ENCODE results near the gene PHTF1. TPM values are rescaled to one million over a fixed set of nuclear protein-coding genes. Genes with fewer than 3 reads are reported as not detected.

The PHTF1 gene
- total RNA-seq, 1 experiment from 2014 or later = 8.4 TPM

- no TSS peak for BruUV-seq (replicated peaks)
- Mint-ChIP-seq H3K4me3 (ENCODE audit: unreplicated experiment) (no peak overlapping the region), H3K9me3 (ENCODE audit: unreplicated experiment) (no peaks in the 10 kb centered on the region), H3K27ac (ENCODE audit: low read depth, unreplicated experiment) (no peak overlapping the region), H3K4me1 (ENCODE audit: insufficient read depth, unreplicated experiment) (peaks cover 20% of the 10 kb centered on the region), H3K36me3 (ENCODE audit: insufficient read depth, unreplicated experiment) (peaks cover 8% of the 10 kb centered on the region), H3K27me3 (ENCODE audit: insufficient read depth, unreplicated experiment) (no peaks in the 10 kb centered on the region)
- ChIA-PET POLR2A (no interaction called here), CTCF (no interaction called here)
- DNase-seq (ENCODE audit: unreplicated experiment) = no peak
- intact Hi-C loops (cut with micrococcal nuclease) = no loop called here
- no peak for TF ChIP-seq CTCF (IDR thresholded peaks at IDR 0.05; ENCODE audit: unreplicated experiment)
Measured at GRCh38 chr1:113745425-113745824, 13.9 kb downstream of the PHTF1 start.

- no peaks in the 10 kb centered on the region for H3K27me3 Mint-ChIP-seq (ENCODE audit: insufficient read depth, unreplicated experiment)
- no TSS peak for BruUV-seq (replicated peaks)
- no peak for TF ChIP-seq CTCF (IDR thresholded peaks at IDR 0.05; ENCODE audit: unreplicated experiment)
- H3K27ac Mint-ChIP-seq (ENCODE audit: low read depth, unreplicated experiment) = no peak overlapping the region
- DNase-seq (ENCODE audit: unreplicated experiment) = no peak
- H3K9me3 Mint-ChIP-seq (ENCODE audit: unreplicated experiment) = no peaks in the 10 kb centered on the region
- peaks cover 4% of the 10 kb centered on the region for H3K36me3 Mint-ChIP-seq (ENCODE audit: insufficient read depth, unreplicated experiment)
- intact Hi-C loops (cut with micrococcal nuclease) = no loop called here
- peaks cover 20% of the 10 kb centered on the region for H3K4me1 Mint-ChIP-seq (ENCODE audit: insufficient read depth, unreplicated experiment)
- ChIA-PET POLR2A (no interaction called here), CTCF (interaction anchor here (1.1 kb wide), 1 partner anchor 34 kb away, joined by 3 read pairs; no protein-coding TSS in a partner anchor)
- no peak overlapping the region for H3K4me3 Mint-ChIP-seq (ENCODE audit: unreplicated experiment)
Measured at GRCh38 chr1:113744114-113744513, 15.2 kb downstream of the PHTF1 start.

GRCh38 chr1:113742515-113742914 lies 16.8 kb downstream of the PHTF1 start:
- H3K9me3 Mint-ChIP-seq (ENCODE audit: unreplicated experiment) = no peaks in the 10 kb centered on the region
- peaks cover 15% of the 10 kb centered on the region for H3K4me1 Mint-ChIP-seq (ENCODE audit: insufficient read depth, unreplicated experiment)
- H3K36me3 Mint-ChIP-seq (ENCODE audit: insufficient read depth, unreplicated experiment) = no peaks in the 10 kb centered on the region
- intact Hi-C loops (cut with micrococcal nuclease) = no loop called here
- DNase-seq (ENCODE audit: unreplicated experiment) = no peak
- H3K4me3 Mint-ChIP-seq (ENCODE audit: unreplicated experiment) = no peak overlapping the region
- H3K27me3 Mint-ChIP-seq (ENCODE audit: insufficient read depth, unreplicated experiment) = no peaks in the 10 kb centered on the region
- ChIA-PET CTCF (interaction anchor here (0.7 kb wide), 1 partner anchor 50 kb away, joined by 3 read pairs; no protein-coding TSS in a partner anchor), POLR2A (interaction anchor here (0.6 kb wide), 1 partner anchor 69 kb away, joined by 3 read pairs; no protein-coding TSS in a partner anchor)
- no peak overlapping the region for H3K27ac Mint-ChIP-seq (ENCODE audit: low read depth, unreplicated experiment)
- TF ChIP-seq CTCF (IDR thresholded peaks at IDR 0.05; ENCODE audit: unreplicated experiment) = no peak
- BruUV-seq (replicated peaks) = no TSS peak

GRCh38 chr1:113734357-113735055 lies 24.8 kb downstream of the PHTF1 start:
- H3K4me1 Mint-ChIP-seq (ENCODE audit: insufficient read depth, unreplicated experiment) = no peaks in the 10 kb centered on the region
- no peak overlapping the region for H3K27ac Mint-ChIP-seq (ENCODE audit: low read depth, unreplicated experiment)
- H3K27me3 Mint-ChIP-seq (ENCODE audit: insufficient read depth, unreplicated experiment) = no peaks in the 10 kb centered on the region
- TF ChIP-seq CTCF (IDR thresholded peaks at IDR 0.05; ENCODE audit: unreplicated experiment) = no peak
- H3K9me3 Mint-ChIP-seq (ENCODE audit: unreplicated experiment) = no peaks in the 10 kb centered on the region
- POLR2A ChIA-PET = interaction anchor here (0.6 kb wide), 2 partner anchors 28 to 410 kb away, joined by 3 read pairs; no protein-coding TSS in a partner anchor
- no peak overlapping the region for H3K4me3 Mint-ChIP-seq (ENCODE audit: unreplicated experiment)
- H3K36me3 Mint-ChIP-seq (ENCODE audit: insufficient read depth, unreplicated experiment) = no peaks in the 10 kb centered on the region
- no TSS peak for BruUV-seq (replicated peaks)
- no peak for DNase-seq (ENCODE audit: unreplicated experiment)
- CTCF ChIA-PET = interaction anchor here (1.2 kb wide), 1 partner anchor 15 kb away, joined by 5 read pairs; no protein-coding TSS in a partner anchor
- intact Hi-C loops (cut with micrococcal nuclease) = no loop called here
